ENCODE results near the gene PRRT2.

The PRRT2 gene

GRCh38 chr16:29863669-29863984 is 51.6 kb downstream of the PRRT2 start:
- DNase-seq = no peak

GRCh38 chr16:29864205-29864604 is 52.2 kb downstream of the PRRT2 start:
- no peak for DNase-seq

All from activated CD4-positive, CD25-positive, alpha-beta regulatory T cell treated with anti-CD3 and anti-CD28 coated beads, Interleukin-2, amount 50 U/mL, for 72 hours (primary cell).